GM19455 (cell line): ENCODE results near the gene ENKUR.
A peak's percentile ranks its signal among the peaks of the same experiment; 100 is the strongest.

ENCODE experiments used
- ATAC-seq: cut with Tn5 transposase; IDR thresholded peaks from one replicate; pipeline ENCODE4 v1.9.1; 2021; ENCODE audit not compliant: unreplicated experiment

ENKUR gene, protein sequence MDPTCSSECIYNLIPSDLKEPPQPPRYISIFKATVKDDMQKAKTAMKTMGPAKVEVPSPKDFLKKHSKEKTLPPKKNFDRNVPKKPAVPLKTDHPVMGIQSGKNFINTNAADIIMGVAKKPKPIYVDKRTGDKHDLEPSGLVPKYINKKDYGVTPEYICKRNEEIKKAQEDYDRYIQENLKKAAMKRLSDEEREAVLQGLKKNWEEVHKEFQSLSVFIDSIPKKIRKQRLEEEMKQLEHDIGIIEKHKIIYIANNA

GRCh38 chr10:25015828-25016375, at the start of gene ENKUR:
ENKUR (minus strand) TSS chr10:25016158; CDS start chr10:25015936, 222 bp downstream.
- peak; percentile 79 for ATAC-seq

DNA sequence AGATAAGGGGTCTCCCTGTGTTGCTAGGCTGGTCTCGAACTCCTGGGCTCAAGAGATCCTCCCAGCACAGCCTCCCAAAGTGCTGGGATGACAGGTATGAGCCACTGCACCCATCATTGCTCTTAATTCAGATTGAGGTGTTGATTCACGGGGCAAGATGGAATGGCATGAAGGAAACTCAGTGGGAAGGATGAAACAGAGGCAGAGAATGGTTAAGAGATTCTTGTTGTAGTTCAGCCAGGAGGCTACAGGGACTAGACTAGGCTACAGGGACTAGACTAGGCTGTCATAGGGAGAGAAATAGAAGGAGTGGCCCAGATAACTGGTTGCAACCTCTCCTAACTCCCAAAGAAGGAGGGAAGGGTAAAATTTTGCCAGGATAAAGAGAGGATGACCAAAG, 48.4 kb upstream of the ENKUR start:
- no peak for ATAC-seq

DNA sequence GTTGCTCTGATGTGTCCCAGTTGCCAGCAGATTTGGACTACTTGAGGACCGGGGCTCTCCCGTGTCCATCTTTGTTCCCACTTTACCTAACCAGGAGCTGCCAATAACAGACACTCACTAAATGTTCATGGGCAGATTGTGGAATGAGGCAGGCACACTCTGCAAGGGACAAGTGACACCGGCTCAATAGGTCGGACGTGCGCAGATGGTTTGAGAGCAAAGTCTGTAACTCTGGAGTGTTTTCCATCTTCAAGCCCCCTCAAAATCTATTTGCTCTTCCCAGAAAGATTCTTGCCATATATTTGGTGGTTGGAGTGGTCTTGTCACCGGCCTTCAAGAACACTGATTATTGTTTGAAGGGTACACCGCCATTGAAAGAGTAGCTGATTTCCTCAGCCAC, 47.7 kb upstream of the ENKUR start:
- no peak for ATAC-seq

DNA sequence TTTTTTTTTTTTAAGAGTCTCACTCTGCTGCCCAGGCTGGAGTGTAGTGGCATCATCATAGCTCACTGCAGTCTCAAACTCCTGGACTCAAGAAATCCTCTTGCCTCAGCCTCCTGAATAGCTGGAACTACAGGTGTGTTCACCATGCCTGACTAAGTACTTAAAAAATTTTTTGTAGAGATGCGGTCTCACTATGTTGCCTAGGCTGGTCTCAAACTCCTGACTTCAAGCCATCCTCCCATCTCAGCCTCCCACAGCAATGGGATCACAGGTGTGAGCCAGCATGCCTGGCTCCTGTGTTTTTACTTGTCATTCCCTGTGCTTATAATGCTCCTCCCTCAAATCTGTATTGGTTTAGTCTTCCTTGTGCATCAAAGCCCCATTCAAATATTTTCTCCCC, 47.2 kb upstream of the ENKUR start:
- ATAC-seq, result no peak

GRCh38 chr10:25061711-25062449, 45.9 kb upstream of the ENKUR start:
- no peak for ATAC-seq

DNA sequence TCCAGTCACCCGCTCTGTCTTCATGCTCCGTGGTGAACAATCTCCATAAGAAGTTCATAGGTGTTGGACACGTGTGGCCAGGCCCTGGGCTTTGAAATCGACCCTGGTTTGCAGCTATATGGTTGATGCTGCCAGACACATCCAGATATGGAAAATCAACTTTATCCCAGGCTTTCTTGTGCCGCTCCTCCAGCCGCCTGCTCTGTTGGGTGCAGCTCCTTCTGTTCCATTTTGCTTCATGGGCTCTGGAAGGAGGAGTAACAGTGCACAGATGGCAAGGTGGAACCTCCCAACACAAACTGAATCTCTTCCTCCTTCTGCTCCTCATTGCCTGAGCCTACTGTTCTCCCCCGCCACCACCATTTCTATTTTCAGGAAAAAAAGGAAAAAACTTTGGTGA, 45.2 kb upstream of the ENKUR start:
- ATAC-seq, result no peak

- no peak for ATAC-seq
Measured at GRCh38 chr10:25059990-25060389, 44.0 kb upstream of the ENKUR start.

GRCh38 chr10:25057886-25058285, 41.9 kb upstream of the ENKUR start:
- ATAC-seq, result no peak

- ATAC-seq, result no peak
Measured at GRCh38 chr10:25056726-25057125, 40.8 kb upstream of the ENKUR start.

GRCh38 chr10:25052012-25052411, 36.1 kb upstream of the ENKUR start:
- no peak for ATAC-seq

DNA sequence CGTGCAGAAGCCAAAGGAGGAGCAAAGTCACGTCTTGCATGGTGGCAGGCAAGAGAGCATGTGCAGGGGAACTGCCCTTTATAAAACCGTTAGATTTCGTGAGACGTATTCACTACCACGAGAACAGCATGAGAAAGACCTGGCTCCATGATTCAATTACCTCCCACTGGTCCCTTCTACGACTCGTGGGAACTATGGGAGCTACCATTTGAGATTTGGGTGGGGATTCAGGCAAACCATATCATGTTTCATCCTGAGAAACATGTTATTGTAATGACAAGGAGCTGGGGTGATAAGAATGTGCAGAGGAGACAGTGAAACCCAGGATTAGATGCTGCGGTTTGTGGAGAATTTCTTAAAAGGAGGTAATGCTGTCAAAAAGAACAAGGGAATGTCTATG, 34.4 kb upstream of the ENKUR start:
- ATAC-seq, result no peak

- ATAC-seq, result no peak
Measured at GRCh38 chr10:25049966-25050365, 34.0 kb upstream of the ENKUR start.

GRCh38 chr10:25048450-25048849, 32.5 kb upstream of the ENKUR start:
- no peak for ATAC-seq

- ATAC-seq, result no peak
Measured at GRCh38 chr10:25047591-25048301, 31.8 kb upstream of the ENKUR start.

DNA sequence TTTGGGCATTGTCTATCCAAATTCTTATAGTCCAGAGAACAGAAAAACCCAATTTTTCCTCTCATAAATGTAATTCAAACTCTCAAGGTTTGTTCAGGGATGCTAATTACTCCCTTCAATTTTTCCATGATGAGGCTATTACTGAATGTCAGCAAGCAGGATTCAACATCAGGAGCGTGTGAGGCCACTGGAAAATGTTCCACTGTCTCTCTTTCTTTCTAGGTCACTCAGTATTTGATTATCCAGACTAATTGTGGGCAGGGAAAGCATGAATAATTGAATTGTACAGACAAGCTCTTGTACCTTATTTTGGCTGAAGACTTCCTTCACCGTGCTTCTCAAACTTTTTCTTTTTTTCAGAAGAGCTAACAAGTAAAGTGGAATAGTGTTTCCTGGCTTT, 31.1 kb upstream of the ENKUR start:
- no peak for ATAC-seq

DNA sequence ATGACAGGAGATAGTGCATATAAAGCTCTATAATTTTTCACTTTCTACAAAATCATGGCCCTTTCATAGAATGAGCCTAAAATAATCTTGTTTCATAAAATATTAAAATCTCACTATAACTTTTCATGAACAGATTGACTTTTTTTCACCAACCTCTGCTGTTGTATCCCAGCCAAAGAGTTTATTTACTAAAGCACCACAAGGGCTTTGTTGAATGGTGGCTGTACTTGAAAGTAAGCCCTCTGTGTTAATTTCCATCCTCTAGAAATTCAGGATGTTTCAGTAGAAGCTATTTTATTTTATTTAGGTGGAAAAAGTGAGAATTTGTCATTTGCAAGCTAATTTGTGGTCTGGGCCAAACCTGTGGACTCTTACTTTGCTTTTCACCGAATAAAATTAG, 30.7 kb upstream of the ENKUR start:
- no peak for ATAC-seq

DNA sequence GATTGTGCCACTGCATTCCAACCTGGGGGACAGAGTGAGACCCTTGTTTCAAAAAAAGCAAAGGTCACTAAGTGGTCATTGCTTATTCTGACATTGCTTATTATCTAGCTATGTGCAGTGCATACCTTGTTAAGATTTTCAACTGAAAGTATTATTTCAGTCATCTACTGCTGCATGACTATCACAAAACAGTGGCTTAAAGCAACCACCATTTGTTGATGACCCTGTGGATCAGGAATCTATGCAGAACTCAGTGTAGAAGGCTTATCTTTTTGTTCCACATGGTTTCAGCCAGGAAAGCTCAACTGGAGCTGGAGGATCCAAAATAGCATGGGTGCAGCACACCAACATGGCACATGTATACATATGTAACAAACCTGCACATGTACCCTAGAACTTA, 23.6 kb upstream of the ENKUR start:
- ATAC-seq, result no peak

- no peak for ATAC-seq
Measured at GRCh38 chr10:25038325-25038724, 22.4 kb upstream of the ENKUR start.

- no peak for ATAC-seq
Measured at GRCh38 chr10:25036381-25036780, 20.4 kb upstream of the ENKUR start.

- ATAC-seq, result no peak
Measured at GRCh38 chr10:25029519-25029918, 13.6 kb upstream of the ENKUR start.

GRCh38 chr10:25028711-25029110, 12.8 kb upstream of the ENKUR start:
- no peak for ATAC-seq

- no peak for ATAC-seq
Measured at GRCh38 chr10:25026463-25026862, 10.5 kb upstream of the ENKUR start.
